Chondrocyte (in vitro differentiated cells): ENCODE results near the gene PAX7. TPM values are rescaled to one million over a fixed set of nuclear protein-coding genes. Genes with fewer than 3 reads are reported as not detected.

ENCODE experiments used
- DNase-seq: peaks from one replicate; pipeline ENCODE4 v3.0.0; 2021; ENCODE audit warnings: mixed read lengths, low spot score
- H3K27ac Mint-ChIP-seq: one replicate; pipeline ENCODE4 v1.8.0; 2021; ENCODE audit warnings: mild to moderate bottlenecking, moderate library complexity, mixed read lengths; ENCODE audit not compliant: unreplicated experiment
- H3K27me3 Mint-ChIP-seq: 2 replicates; pipeline ENCODE4 v1.8.0; 2021; ENCODE audit warnings: low read depth, mixed read lengths
- H3K36me3 Mint-ChIP-seq: 2 replicates; pipeline ENCODE4 v1.8.0; 2021; ENCODE audit warnings: low read depth, mixed read lengths
- H3K4me1 Mint-ChIP-seq: 2 replicates; pipeline ENCODE4 v1.8.0; 2021; ENCODE audit warnings: low read depth, mild to moderate bottlenecking, mixed read lengths
- H3K4me3 Mint-ChIP-seq: one replicate; pipeline ENCODE4 v1.8.0; 2021; ENCODE audit warnings: mild to moderate bottlenecking, moderate library complexity, mixed read lengths; ENCODE audit not compliant: unreplicated experiment
- H3K9me3 Mint-ChIP-seq: 2 replicates; pipeline ENCODE4 v1.8.0; 2021; ENCODE audit warnings: low read depth, mixed read lengths
- CTCF ChIP-seq: fragments of 200-600 bp; sonication (generic); IDR thresholded peaks from 2 replicates; pipeline ENCODE4 v1.5.0; 2021; ENCODE audit warnings: antibody characterized with exemption, mild to moderate bottlenecking, moderate library complexity
- total RNA-seq: library from RNA; stranded (reverse); gene quantifications from 3 replicates; pipeline ENCODE4 v1.2.1, GENCODE V29; 2021

PAX7 gene
- total RNA-seq, 1 donor from 2014 or later: not detected

GRCh38 chr1:18727956-18728355 lies 97.3 kb downstream of the PAX7 start:
- Mint-ChIP-seq H3K4me3 (no peak overlapping the region), H3K27me3 (peaks cover 54% of the 10 kb centered on the region), H3K36me3 (peaks cover 1% of the 10 kb centered on the region), H3K4me1 (no peaks in the 10 kb centered on the region), H3K9me3 (no peaks in the 10 kb centered on the region), H3K27ac (no peak overlapping the region)
- TF ChIP-seq CTCF: no peak
- DNase-seq: no peak

- peaks cover 64% of the 10 kb centered on the region for H3K27me3 Mint-ChIP-seq
- no peaks in the 10 kb centered on the region for H3K4me1 Mint-ChIP-seq
- H3K4me3 Mint-ChIP-seq: no peak overlapping the region
- H3K9me3 Mint-ChIP-seq: no peaks in the 10 kb centered on the region
- no peak for TF ChIP-seq CTCF
- H3K27ac Mint-ChIP-seq: no peak overlapping the region
- H3K36me3 Mint-ChIP-seq: peaks cover 1% of the 10 kb centered on the region
- no peak for DNase-seq
Observed at GRCh38 chr1:18730321-18730720, 99.7 kb downstream of the PAX7 start.

GRCh38 chr1:18731148-18731547 lies 100.5 kb downstream of the PAX7 start:
- Mint-ChIP-seq H3K9me3 (no peaks in the 10 kb centered on the region), H3K27ac (no peak overlapping the region), H3K27me3 (peaks cover 61% of the 10 kb centered on the region), H3K4me3 (no peak overlapping the region), H3K4me1 (no peaks in the 10 kb centered on the region), H3K36me3 (no peaks in the 10 kb centered on the region)
- TF ChIP-seq CTCF: no peak
- no peak for DNase-seq

GRCh38 chr1:18731591-18732235 lies 101.1 kb downstream of the PAX7 start:
- no peak for DNase-seq
- Mint-ChIP-seq H3K4me1 (no peaks in the 10 kb centered on the region), H3K9me3 (no peaks in the 10 kb centered on the region), H3K27me3 (peaks cover 59% of the 10 kb centered on the region), H3K36me3 (no peaks in the 10 kb centered on the region), H3K27ac (peak overlapping the region; percentile 54), H3K4me3 (no peak overlapping the region)
- no peak for TF ChIP-seq CTCF

GRCh38 chr1:18732686-18733085 lies 102.0 kb downstream of the PAX7 start:
- DNase-seq: no peak
- Mint-ChIP-seq H3K4me3 (no peak overlapping the region), H3K36me3 (no peaks in the 10 kb centered on the region), H3K9me3 (no peaks in the 10 kb centered on the region), H3K27me3 (peaks cover 57% of the 10 kb centered on the region), H3K27ac (no peak overlapping the region), H3K4me1 (no peaks in the 10 kb centered on the region)
- TF ChIP-seq CTCF: no peak
